ENCODE data around the gene ITGA1.

ITGA1 gene

GRCh38 chr5:52772668-52773067 lies 15.0 kb upstream of the ITGA1 start:
- no peak for DNase-seq (ENCODE audit: low read depth)

DNA sequence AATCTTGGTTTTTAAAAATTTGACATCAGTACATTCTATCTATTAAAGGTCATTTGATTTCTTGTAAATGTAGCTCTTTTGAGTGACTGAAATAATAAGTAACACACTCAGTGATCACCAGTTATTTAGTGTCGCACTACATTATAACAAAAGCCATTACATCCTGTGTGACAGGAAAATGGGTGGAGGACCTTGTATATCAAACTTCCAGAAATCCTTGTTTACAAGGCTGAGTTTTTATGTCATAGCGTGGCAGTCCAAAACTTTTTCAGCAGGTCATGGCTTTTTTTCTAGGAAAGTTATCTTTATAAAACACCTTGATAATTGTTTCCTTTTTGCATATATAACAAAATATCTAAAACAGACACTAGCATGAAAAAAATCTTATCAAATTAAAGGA lies 14.4 kb upstream of the ITGA1 start:
- no peak for DNase-seq (ENCODE audit: low read depth)

GRCh38 chr5:52774005-52774410 lies 13.7 kb upstream of the ITGA1 start:
- no peak for DNase-seq (ENCODE audit: low read depth)

DNA sequence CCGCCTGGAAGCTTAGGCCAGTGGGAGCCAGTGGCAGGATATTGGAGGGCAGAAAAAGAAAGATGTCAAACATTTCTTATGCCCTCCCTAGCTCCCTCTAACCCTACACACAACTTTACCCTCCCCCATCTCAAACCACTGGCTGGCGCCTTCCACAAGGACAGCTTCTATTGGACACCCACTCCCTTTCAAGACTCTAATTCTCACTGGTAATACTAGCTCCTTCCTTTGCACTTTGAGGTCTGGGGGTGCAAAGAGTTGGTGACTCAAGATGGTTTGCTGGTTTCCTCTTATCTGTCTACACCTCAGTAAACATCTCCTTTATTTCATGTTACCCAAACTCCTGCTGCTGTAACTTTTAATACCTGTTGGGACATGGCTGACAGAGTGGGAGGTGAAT lies 11.6 kb upstream of the ITGA1 start:
- no peak for DNase-seq (ENCODE audit: low read depth)

DNA sequence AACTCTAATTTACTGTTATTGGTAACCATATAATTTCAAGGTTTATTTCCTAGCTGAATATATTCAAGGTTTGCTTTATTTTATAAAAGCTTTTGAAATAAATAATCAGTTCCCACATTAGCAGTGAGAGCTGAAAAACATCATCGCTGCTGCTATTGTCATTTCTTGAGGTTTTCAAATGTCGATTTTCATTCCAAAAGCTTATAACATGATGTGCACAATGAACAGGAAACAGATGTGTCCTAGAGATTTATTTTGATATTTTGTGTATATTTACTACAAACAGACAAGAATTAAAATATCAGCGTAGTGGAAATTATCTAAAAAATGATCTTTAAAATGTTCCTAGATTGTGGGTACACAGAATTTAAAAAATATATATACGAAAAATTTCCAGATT lies 10.5 kb upstream of the ITGA1 start:
- no peak for DNase-seq (ENCODE audit: low read depth)

GRCh38 chr5:52778781-52779180 lies 8.9 kb upstream of the ITGA1 start:
- DNase-seq (ENCODE audit: low read depth): no peak

DNA sequence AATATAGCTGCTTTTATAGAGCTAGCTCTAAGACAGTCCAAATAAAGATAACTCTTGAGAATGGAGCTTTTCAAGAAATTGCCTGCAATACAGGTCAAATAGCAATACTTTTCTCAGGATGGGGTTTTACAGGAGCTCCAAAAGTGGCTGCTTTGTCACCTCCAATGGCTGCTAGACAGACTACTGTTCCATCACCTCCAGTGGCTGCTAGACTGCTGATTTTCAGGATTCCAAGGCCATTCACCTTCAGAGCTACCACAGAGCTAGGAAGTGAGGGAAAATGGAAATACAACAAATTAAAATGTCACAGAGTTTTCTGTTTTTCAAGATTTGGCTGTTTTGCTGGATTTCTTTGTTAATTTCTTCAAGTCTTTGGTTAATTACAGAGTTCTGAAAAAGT lies 8.5 kb upstream of the ITGA1 start:
- DNase-seq (ENCODE audit: low read depth): no peak

- no peak for DNase-seq (ENCODE audit: low read depth)
Observed at GRCh38 chr5:52783226-52783959, 4.3 kb upstream of the ITGA1 start.

GRCh38 chr5:52784737-52785136 lies 3.0 kb upstream of the ITGA1 start:
- no peak for DNase-seq (ENCODE audit: low read depth)

- DNase-seq (ENCODE audit: low read depth): no peak
Observed at GRCh38 chr5:52786391-52786790, 1.3 kb upstream of the ITGA1 start.

GRCh38 chr5:52786949-52787599 lies 642 bp upstream of the ITGA1 start:
- no peak for DNase-seq (ENCODE audit: low read depth)

GRCh38 chr5:52788505-52788821 lies 747 bp downstream of the ITGA1 start:
- no peak for DNase-seq (ENCODE audit: low read depth)

DNA sequence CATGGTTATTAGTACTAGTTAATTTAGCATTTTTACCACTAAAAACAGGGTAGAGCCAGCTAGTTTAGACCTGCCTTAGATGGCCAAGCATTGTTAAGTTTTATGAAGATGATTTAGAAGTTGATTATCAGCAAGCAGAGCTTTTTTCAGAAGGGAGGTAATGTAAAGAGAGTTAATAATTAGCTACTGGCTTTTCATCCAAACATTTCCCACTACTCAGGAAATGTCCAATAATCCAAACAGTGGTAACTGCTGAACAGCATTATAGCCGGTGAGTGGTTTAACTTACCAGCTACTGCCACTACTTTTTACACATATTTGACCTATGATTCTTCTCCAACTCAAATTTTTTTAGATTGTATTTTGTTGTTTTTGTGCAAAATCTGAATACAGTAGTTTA lies 1.7 kb downstream of the ITGA1 start:
- no peak for DNase-seq (ENCODE audit: low read depth)

DNA sequence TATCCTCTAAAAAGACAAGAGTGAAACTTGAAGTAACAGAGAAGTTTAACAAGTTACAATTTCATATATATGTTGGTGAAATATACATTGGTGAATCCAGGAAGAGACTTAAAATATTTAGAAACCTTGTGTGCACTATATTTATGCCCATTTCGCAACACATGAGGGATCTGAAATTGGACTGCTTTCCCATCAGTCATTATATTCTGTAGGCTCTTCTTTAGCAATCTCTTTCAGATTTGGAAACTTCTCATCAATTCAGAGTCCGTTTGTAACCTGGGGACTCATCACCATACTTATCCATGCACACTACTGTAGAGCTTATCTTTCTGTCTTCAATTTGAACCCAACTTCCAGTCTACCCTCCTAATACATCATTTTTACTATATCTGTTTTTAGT lies 2.1 kb downstream of the ITGA1 start:
- no peak for DNase-seq (ENCODE audit: low read depth)

DNA sequence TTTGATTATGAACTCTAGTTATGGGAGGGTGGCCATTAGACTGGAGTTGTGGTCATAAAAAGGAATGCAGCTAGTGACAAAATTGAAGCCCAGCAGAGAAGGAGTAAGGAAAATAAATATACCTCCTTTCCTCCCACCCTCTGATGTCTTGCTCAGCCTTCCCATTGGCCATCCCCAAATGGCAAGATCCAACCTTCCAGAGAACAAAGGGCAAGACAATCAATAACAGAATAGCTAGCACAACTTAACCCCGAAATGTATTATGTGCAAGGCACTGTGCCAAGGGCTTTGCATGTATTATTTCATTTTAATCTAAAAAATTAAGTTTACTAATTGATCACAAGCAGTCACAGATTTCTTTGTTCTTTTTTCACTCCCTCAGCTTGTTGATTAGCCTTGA lies 3.6 kb downstream of the ITGA1 start:
- no peak for DNase-seq (ENCODE audit: low read depth)

DNA sequence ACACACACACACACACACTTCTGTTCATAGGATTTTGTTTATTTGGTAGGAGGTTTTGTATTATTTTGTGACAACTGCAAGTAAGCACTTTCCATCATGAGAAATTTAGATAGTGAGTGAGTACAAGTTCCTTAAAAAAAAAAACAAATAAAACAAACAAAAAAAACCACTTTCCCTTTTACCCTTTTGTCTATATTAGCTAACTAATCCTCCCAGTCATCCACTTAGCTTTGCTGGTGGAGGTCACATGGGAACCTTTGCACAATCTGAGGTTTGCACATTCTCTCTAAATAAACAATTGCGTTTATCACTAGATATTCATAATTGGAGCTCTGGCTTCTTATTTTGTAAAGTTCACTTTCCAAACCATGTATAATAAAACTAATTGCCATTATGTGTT lies 6.8 kb downstream of the ITGA1 start:
- DNase-seq (ENCODE audit: low read depth): no peak

- DNase-seq (ENCODE audit: low read depth): no peak
Observed at GRCh38 chr5:52796031-52796430, 8.3 kb downstream of the ITGA1 start.

GRCh38 chr5:52796516-52797103 lies 8.9 kb downstream of the ITGA1 start:
- no peak for DNase-seq (ENCODE audit: low read depth)

GRCh38 chr5:52798938-52799337 lies 11.2 kb downstream of the ITGA1 start:
- no peak for DNase-seq (ENCODE audit: low read depth)

DNA sequence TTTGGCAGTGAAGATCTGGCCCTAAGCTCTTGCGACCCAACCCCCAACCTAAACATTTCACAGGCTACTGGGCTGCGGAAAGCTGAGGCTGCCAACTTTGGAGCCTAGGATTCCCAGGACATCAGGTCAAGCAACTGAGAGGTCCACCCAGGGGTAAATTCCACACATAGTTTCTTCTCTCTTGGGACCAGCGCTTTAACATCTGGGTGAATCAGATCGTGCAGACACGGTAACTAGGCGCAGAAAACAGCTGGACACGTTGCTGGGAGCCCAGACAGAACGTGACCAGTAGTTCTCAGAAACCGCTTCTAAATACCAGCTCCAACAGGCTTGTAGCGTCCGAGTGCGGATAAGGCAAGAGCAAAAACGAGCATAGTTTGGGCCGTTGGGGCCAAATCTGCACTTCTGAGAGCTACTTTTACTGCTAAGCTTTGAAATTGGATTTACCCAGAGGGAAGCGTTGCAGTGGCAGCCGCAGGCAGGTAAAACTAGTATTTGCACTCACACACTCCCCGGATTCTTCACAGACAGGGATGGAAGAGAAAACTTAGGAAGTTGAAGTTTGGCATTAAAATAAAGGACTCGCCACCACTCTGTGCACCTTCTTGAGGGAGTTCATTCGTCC lies 11.8 kb downstream of the ITGA1 start:
- no peak for DNase-seq (ENCODE audit: low read depth)

- peak; percentile 89 for DNase-seq (ENCODE audit: low read depth)
Observed at GRCh38 chr5:52799983-52800393, 12.3 kb downstream of the ITGA1 start.

DNA sequence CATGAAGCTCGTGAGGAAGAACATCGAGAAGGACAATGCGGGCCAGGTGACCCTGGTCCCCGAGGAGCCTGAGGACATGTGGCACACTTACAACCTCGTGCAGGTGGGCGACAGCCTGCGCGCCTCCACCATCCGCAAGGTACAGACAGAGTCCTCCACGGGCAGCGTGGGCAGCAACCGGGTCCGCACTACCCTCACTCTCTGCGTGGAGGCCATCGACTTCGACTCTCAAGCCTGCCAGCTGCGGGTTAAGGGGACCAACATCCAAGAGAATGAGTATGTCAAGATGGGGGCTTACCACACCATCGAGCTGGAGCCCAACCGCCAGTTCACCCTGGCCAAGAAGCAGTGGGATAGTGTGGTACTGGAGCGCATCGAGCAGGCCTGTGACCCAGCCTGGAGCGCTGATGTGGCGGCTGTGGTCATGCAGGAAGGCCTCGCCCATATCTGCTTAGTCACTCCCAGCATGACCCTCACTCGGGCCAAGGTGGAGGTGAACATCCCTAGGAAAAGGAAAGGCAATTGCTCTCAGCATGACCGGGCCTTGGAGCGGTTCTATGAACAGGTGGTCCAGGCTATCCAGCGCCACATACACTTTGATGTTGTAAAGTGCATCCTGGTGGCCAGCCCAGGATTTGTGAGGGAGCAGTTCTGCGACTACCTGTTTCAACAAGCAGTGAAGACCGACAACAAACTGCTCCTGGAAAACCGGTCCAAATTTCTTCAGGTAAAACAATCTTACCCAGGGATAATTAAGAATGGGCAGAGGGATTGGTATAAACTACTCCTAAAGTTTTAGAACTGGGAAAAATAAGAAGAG lies 12.9 kb downstream of the ITGA1 start:
- DNase-seq (ENCODE audit: low read depth): peak; percentile 45

Data from T-helper 22 cell (primary cell).